Islet precursor cell (in vitro differentiated cells): ENCODE data around the gene ARMH1.

Experiments used
- DNase-seq: peaks from one replicate; pipeline ENCODE4 v3.0.0-alpha.2; 2018

The ARMH1 gene

GRCh38 chr1:44670751-44671640 lies 3.5 kb upstream of the ARMH1 start:
- no peak for DNase-seq

- peak; percentile 98 for DNase-seq
Measured at GRCh38 chr1:44672254-44672955, 2.1 kb upstream of the ARMH1 start.

GRCh38 chr1:44672961-44673674 lies 1.4 kb upstream of the ARMH1 start:
- DNase-seq, result no peak

DNA sequence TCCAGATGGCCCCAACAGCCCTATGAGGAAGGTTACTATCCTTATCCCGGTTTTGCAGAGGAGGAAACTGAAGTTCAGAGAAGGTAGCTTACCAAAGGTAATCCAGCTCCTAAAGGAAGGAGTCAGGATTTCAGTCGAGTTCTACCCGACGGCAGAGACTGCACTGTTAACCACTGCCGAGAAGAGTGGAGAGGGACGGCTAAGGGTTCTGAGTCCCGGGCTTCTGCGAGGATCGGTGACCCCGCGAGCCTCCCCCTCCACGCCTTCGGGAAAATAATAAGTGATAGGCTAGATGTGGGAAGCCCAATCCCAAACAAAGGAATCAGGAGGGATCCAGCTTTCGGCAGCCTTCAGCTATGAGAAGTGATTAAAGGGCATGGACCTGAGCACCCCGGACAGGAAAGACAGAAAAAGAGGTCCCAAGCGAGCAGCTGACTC lies 820 bp upstream of the ARMH1 start:
- no peak for DNase-seq

DNA sequence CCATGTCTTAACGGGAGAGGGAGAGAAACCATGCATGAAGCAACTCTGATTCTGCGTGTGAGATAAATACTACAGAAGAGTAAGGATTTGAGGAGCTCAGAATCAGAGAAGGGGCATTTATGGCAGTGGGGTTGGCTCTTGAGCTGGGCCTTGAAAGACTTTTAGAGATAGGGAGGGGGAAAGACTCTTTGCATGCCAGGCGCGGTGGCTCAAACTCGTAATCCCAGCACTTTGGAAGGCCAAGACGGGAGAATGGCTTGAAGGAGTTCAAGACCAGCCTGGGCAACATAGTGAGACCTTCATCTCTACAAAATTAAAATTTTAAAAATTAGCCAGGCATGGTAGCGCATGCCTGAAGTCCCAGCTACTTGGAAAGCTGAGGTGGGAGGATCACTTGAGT lies 672 bp downstream of the ARMH1 start:
- DNase-seq, result no peak

GRCh38 chr1:44676484-44677200 lies 2.1 kb downstream of the ARMH1 start:
- no peak for DNase-seq

- DNase-seq, result no peak
Measured at GRCh38 chr1:44677201-44677766, 2.8 kb downstream of the ARMH1 start.

GRCh38 chr1:44678120-44678519 lies 3.6 kb downstream of the ARMH1 start:
- no peak for DNase-seq

- no peak for DNase-seq
Measured at GRCh38 chr1:44678626-44679025, 4.1 kb downstream of the ARMH1 start.

GRCh38 chr1:44679468-44679867 lies 5.0 kb downstream of the ARMH1 start:
- no peak for DNase-seq

- no peak for DNase-seq
Measured at GRCh38 chr1:44681905-44682882, 7.7 kb downstream of the ARMH1 start.

- DNase-seq, result no peak
Measured at GRCh38 chr1:44682883-44683265, 8.4 kb downstream of the ARMH1 start.

- DNase-seq, result no peak
Measured at GRCh38 chr1:44684525-44684924, 10.0 kb downstream of the ARMH1 start.

- DNase-seq, result no peak
Measured at GRCh38 chr1:44685218-44685617, 10.7 kb downstream of the ARMH1 start.

DNA sequence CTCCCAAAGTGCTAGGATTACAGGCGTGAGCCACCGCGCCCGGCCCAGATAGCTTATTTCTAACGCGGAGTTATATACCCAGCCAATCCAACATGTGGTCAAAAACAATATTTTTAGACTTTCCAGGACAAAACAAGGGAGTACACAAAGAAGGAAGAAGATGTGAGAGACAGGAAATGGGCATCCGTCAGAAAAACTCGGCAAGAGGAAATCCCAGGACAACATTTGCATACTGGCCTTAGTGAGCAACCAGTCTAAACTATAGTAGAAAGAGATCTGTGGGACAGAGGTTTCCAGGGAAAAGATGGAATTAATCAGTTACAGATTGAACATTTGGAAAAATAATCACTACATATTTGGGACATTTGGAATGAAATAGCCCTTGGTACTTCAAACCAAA lies 11.4 kb downstream of the ARMH1 start:
- DNase-seq, result no peak

DNA sequence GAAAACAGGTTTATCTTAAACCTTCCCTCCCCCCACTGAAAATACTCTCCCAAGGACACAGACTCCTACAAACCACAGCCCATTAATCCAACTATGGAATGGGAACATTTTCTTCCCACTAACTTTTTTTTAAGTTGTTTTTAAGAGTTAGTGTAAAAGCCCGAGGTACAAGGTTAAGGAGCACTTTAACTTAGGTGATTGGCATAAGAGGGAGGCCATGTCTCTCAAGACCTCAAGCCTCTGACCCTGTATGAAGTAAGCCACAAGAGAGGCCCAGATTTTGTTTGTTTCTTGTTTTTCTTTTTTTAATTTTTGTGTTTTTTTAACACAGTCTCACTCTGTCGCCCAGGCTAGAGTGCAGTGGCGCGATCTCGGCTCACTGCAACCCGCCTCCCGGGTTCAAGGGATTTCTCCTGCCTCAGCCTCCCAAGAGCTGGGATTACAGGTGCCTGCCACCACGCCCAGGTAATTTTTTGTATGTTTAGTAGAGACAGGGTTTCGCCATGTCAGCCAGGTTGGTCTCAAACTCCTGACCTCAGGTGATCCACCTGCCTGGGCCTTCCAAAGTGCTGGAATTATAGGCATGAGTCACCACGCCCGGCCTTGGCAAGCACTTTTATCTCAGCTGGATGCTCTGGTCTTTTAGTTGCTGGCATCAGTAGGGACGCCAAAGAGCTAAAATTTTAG lies 14.4 kb downstream of the ARMH1 start:
- no peak for DNase-seq

- DNase-seq, result no peak
Measured at GRCh38 chr1:44689447-44689765, 14.9 kb downstream of the ARMH1 start.

GRCh38 chr1:44693159-44693558 lies 18.6 kb downstream of the ARMH1 start:
- no peak for DNase-seq

- no peak for DNase-seq
Measured at GRCh38 chr1:44693900-44694299, 19.4 kb downstream of the ARMH1 start.

- no peak for DNase-seq
Measured at GRCh38 chr1:44694863-44695478, 20.5 kb downstream of the ARMH1 start.
